CD4-positive, CD25-positive, alpha-beta regulatory T cell (primary cell): ENCODE results near the gene EPN2. TPM values are rescaled to one million over a fixed set of nuclear protein-coding genes. Genes with fewer than 3 reads are reported as not detected.

Source experiments
- ATAC-seq, 2 donors: fragments of 150-1000 bp; cut with Tn5 transposase; one replicate each; pipeline ENCODE4 v1.10.0; 2021; ENCODE audit warnings: low read depth in 2 of 2, moderate number of reproducible peaks in 2 of 2, moderate library complexity in 1 of 2
- DNase-seq, 3 donors: peaks; one replicate each; pipeline versions ENCODE4 v3.0.0 to v3.0.0-alpha.2; 2012 to 2022; ENCODE audit warnings: mixed read lengths in 1 of 3
- H3K27ac ChIP-seq: one replicate; pipeline ENCODE4 v1.7.0; 2013; ENCODE audit warnings: mild to moderate bottlenecking, low read length; ENCODE audit not compliant: insufficient read depth, poor library complexity, severe bottlenecking
- H3K27me3 ChIP-seq: one replicate; pipeline ENCODE4 v1.7.0; 2013; ENCODE audit warnings: low read length; ENCODE audit not compliant: control insufficient read depth, insufficient read depth
- H3K36me3 ChIP-seq: one replicate; pipeline ENCODE4 v1.7.0; 2013; ENCODE audit warnings: mild to moderate bottlenecking, low read length, moderate library complexity; ENCODE audit not compliant: control insufficient read depth, insufficient read depth
- H3K4me1 ChIP-seq: 2 replicates; pipeline ENCODE4 v1.7.0; 2013; ENCODE audit warnings: mild to moderate bottlenecking, low read length; ENCODE audit not compliant: insufficient read depth, control insufficient read depth, poor library complexity, severe bottlenecking
- H3K4me3 ChIP-seq: one replicate; pipeline ENCODE4 v1.7.0; 2013; ENCODE audit warnings: low read depth, mild to moderate bottlenecking, low read length, moderate library complexity
- H3K9me3 ChIP-seq, 2 experiments: 1 replicate in 1 of 2; 2 replicates in 1 of 2; pipeline ENCODE4 v1.7.0; 2013; ENCODE audit warnings: low read length in 2 of 2, mild to moderate bottlenecking in 1 of 2, moderate library complexity in 1 of 2; ENCODE audit not compliant: control insufficient read depth in 2 of 2
- H3K27ac Mint-ChIP-seq, 3 donors: one replicate each; pipeline ENCODE4 v1.8.0; 2020 to 2022; ENCODE audit warnings: mild to moderate bottlenecking in 3 of 3, mixed read lengths in 3 of 3, moderate library complexity in 2 of 3
- H3K27me3 Mint-ChIP-seq: one replicate; pipeline ENCODE4 v1.8.0; 2022; ENCODE audit warnings: mild to moderate bottlenecking, mixed read lengths
- H3K36me3 Mint-ChIP-seq: one replicate; pipeline ENCODE4 v1.8.0; 2020; ENCODE audit warnings: mixed read lengths
- H3K4me1 Mint-ChIP-seq, 4 donors: one replicate each; pipeline ENCODE4 v1.8.0; 2020 to 2022; ENCODE audit warnings: mixed read lengths in 4 of 4, mild to moderate bottlenecking in 1 of 4
- H3K4me3 Mint-ChIP-seq, 4 donors: one replicate each; pipeline ENCODE4 v1.8.0; 2020 to 2022; ENCODE audit warnings: mild to moderate bottlenecking in 4 of 4, mixed read lengths in 4 of 4, moderate library complexity in 3 of 4
- H3K9me3 Mint-ChIP-seq, 7 donors: one replicate each; pipeline ENCODE4 v1.8.0; 2020 to 2022; ENCODE audit warnings: mixed read lengths in 7 of 7, mild to moderate bottlenecking in 3 of 7, moderate library complexity in 2 of 7
- polyA plus RNA-seq, 4 donors: library from polyadenylated mRNA; unstranded; fragments of 300-500 nt; fragmentation: Illumina TruSeq; gene quantifications; one replicate each; pipeline ENCODE4 v1.2.3, GENCODE V29; 2021
- total RNA-seq: library from RNA; stranded (reverse); gene quantifications from one replicate; pipeline ENCODE4 v1.2.3, GENCODE V29; 2022

Gene EPN2
- total and polyA plus RNA-seq, 5 donors from 2014 or later: 7.1 to 14.9 (median 8.1) TPM

- Mint-ChIP-seq H3K27me3 (no peaks in the 10 kb centered on the region), H3K9me3 (peaks cover 0 to 1% (median 0%) of the 10 kb centered on the region in 7 donors), H3K4me3 (no peak overlapping the region), H3K27ac (peak overlapping the region in 1 of 3 donors; percentile 14), H3K36me3 (peaks cover 13% of the 10 kb centered on the region), H3K4me1 (peaks cover 0 to 10% (median 1%) of the 10 kb centered on the region in 4 donors)
- DNase-seq (no peak), ATAC-seq (no peak)
- no peak overlapping the region for H3K4me3 ChIP-seq
- no peaks in the 10 kb centered on the region for H3K36me3 ChIP-seq
- no peak overlapping the region for H3K27ac ChIP-seq
- no peaks in the 10 kb centered on the region for H3K9me3 ChIP-seq
- no peaks in the 10 kb centered on the region for H3K27me3 ChIP-seq
- H3K4me1 ChIP-seq: no peaks in the 10 kb centered on the region
These were observed 26.5 kb downstream of the EPN2 start for GRCh38 chr17:19263641-19264051.

- ATAC-seq: no peak
- H3K27me3 Mint-ChIP-seq: no peaks in the 10 kb centered on the region
These were observed 27.1 kb downstream of the EPN2 start for GRCh38 chr17:19264268-19264667.

GRCh38 chr17:19264681-19265080 is 27.5 kb downstream of the EPN2 start:
- Histone ChIP-seq H3K27ac (no peak overlapping the region), H3K4me3 (no peak overlapping the region), H3K9me3 (no peaks in the 10 kb centered on the region), H3K36me3 (no peaks in the 10 kb centered on the region), H3K27me3 (no peaks in the 10 kb centered on the region), H3K4me1 (no peaks in the 10 kb centered on the region)
- ATAC-seq (no peak), DNase-seq (no peak)
- Mint-ChIP-seq H3K4me1 (peaks cover 0 to 13% (median 1%) of the 10 kb centered on the region in 4 donors), H3K4me3 (no peak overlapping the region), H3K36me3 (peaks cover 13% of the 10 kb centered on the region), H3K9me3 (peaks cover 0 to 1% (median 0%) of the 10 kb centered on the region in 7 donors), H3K27me3 (no peaks in the 10 kb centered on the region), H3K27ac (no peak overlapping the region)

More at GRCh38 chr17:19264268-19264667, 27.1 kb downstream of the EPN2 start:
- H3K4me3 ChIP-seq: no peak overlapping the region
- H3K36me3 ChIP-seq: no peaks in the 10 kb centered on the region
- Mint-ChIP-seq H3K4me1 (peaks cover 0 to 10% (median 1%) of the 10 kb centered on the region in 4 donors), H3K27ac (no peak overlapping the region), H3K9me3 (peaks cover 0 to 1% (median 0%) of the 10 kb centered on the region in 7 donors), H3K4me3 (no peak overlapping the region), H3K36me3 (peaks cover 13% of the 10 kb centered on the region)
- DNase-seq: no peak
- no peaks in the 10 kb centered on the region for H3K4me1 ChIP-seq
- H3K9me3 ChIP-seq: no peaks in the 10 kb centered on the region
- H3K27ac ChIP-seq: no peak overlapping the region
- H3K27me3 ChIP-seq: no peaks in the 10 kb centered on the region

- peaks cover 13% of the 10 kb centered on the region for H3K36me3 Mint-ChIP-seq
- no peaks in the 10 kb centered on the region for H3K36me3 ChIP-seq
These were observed 28.6 kb downstream of the EPN2 start for GRCh38 chr17:19265755-19266154.

GRCh38 chr17:19268611-19269010 is 31.4 kb downstream of the EPN2 start:
- Histone ChIP-seq H3K36me3 (no peaks in the 10 kb centered on the region), H3K4me1 (no peaks in the 10 kb centered on the region), H3K27me3 (no peaks in the 10 kb centered on the region), H3K9me3 (no peaks in the 10 kb centered on the region), H3K4me3 (no peak overlapping the region), H3K27ac (no peak overlapping the region)
- H3K27ac Mint-ChIP-seq: peak overlapping the region in 2 of 3 donors; percentile 2 to 76
- H3K27me3 Mint-ChIP-seq: no peaks in the 10 kb centered on the region
- no peak overlapping the region for H3K4me3 Mint-ChIP-seq
- DNase-seq (no peak), ATAC-seq (no peak)
- peaks cover 0 to 13% (median 4%) of the 10 kb centered on the region in 4 donors for H3K4me1 Mint-ChIP-seq
- peaks cover 0 to 1% (median 0%) of the 10 kb centered on the region in 7 donors for H3K9me3 Mint-ChIP-seq
- H3K36me3 Mint-ChIP-seq: peaks cover 9% of the 10 kb centered on the region

More at GRCh38 chr17:19265755-19266154, 28.6 kb downstream of the EPN2 start:
- no peaks in the 10 kb centered on the region for H3K9me3 ChIP-seq
- H3K4me3 ChIP-seq: no peak overlapping the region
- Mint-ChIP-seq H3K4me1 (peaks cover 0 to 14% (median 3%) of the 10 kb centered on the region in 4 donors), H3K27me3 (no peaks in the 10 kb centered on the region), H3K27ac (no peak overlapping the region), H3K4me3 (peak overlapping the region in 1 of 4 donors; percentile 47), H3K9me3 (peaks cover 0 to 1% (median 0%) of the 10 kb centered on the region in 7 donors)
- no peaks in the 10 kb centered on the region for H3K27me3 ChIP-seq
- no peak overlapping the region for H3K27ac ChIP-seq
- no peak for ATAC-seq
- H3K4me1 ChIP-seq: no peaks in the 10 kb centered on the region
- no peak for DNase-seq

GRCh38 chr17:19269106-19269505 is 31.9 kb downstream of the EPN2 start:
- no peaks in the 10 kb centered on the region for H3K27me3 ChIP-seq
- DNase-seq: no peak

GRCh38 chr17:19269641-19270040 is 32.5 kb downstream of the EPN2 start:
- H3K4me3 ChIP-seq: no peak overlapping the region
- no peaks in the 10 kb centered on the region for H3K9me3 ChIP-seq
- no peaks in the 10 kb centered on the region for H3K36me3 ChIP-seq
- no peaks in the 10 kb centered on the region for H3K27me3 ChIP-seq
- Mint-ChIP-seq H3K27ac (no peak overlapping the region), H3K27me3 (no peaks in the 10 kb centered on the region), H3K9me3 (peaks cover 0 to 1% (median 0%) of the 10 kb centered on the region in 7 donors), H3K36me3 (peaks cover 13% of the 10 kb centered on the region), H3K4me3 (no peak overlapping the region), H3K4me1 (peaks cover 0 to 13% (median 4%) of the 10 kb centered on the region in 4 donors)
- DNase-seq: no peak
- H3K4me1 ChIP-seq: no peaks in the 10 kb centered on the region
- no peak for ATAC-seq
- no peak overlapping the region for H3K27ac ChIP-seq

More at GRCh38 chr17:19269106-19269505, 31.9 kb downstream of the EPN2 start:
- Mint-ChIP-seq H3K9me3 (peaks cover 0 to 1% (median 0%) of the 10 kb centered on the region in 7 donors), H3K4me1 (peaks cover 0 to 13% (median 4%) of the 10 kb centered on the region in 4 donors), H3K36me3 (peaks cover 13% of the 10 kb centered on the region), H3K4me3 (no peak overlapping the region), H3K27me3 (no peaks in the 10 kb centered on the region), H3K27ac (no peak overlapping the region)
- H3K4me3 ChIP-seq: no peak overlapping the region
- H3K9me3 ChIP-seq: no peaks in the 10 kb centered on the region
- no peaks in the 10 kb centered on the region for H3K4me1 ChIP-seq
- no peak overlapping the region for H3K27ac ChIP-seq
- ATAC-seq: no peak
- H3K36me3 ChIP-seq: no peaks in the 10 kb centered on the region

GRCh38 chr17:19270347-19270703 is 33.2 kb downstream of the EPN2 start:
- Histone ChIP-seq H3K4me1 (no peaks in the 10 kb centered on the region), H3K27ac (no peak overlapping the region), H3K9me3 (no peaks in the 10 kb centered on the region), H3K27me3 (no peaks in the 10 kb centered on the region), H3K4me3 (no peak overlapping the region), H3K36me3 (no peaks in the 10 kb centered on the region)
- Mint-ChIP-seq H3K27me3 (no peaks in the 10 kb centered on the region), H3K4me3 (no peak overlapping the region), H3K36me3 (peaks cover 16% of the 10 kb centered on the region), H3K9me3 (peaks cover 0 to 1% (median 0%) of the 10 kb centered on the region in 7 donors), H3K27ac (no peak overlapping the region), H3K4me1 (peaks cover 0 to 13% (median 4%) of the 10 kb centered on the region in 4 donors)
- no peak for DNase-seq
- no peak for ATAC-seq
